HepG2 (cell line): Measurements from ENCODE around the gene SLC29A2. TPM values are rescaled to one million over a fixed set of nuclear protein-coding genes. Genes with fewer than 3 reads are reported as not detected.

Experiments
- GABPA ChIP-seq, 2 experiments: IDR thresholded peaks; 2 replicates each; pipeline ENCODE4 v1.6.1; 2011 to 2016; ENCODE audit warnings: low read depth in 2 of 2, low read length in 1 of 2, missing biosample characterization in 1 of 2, missing genetic modification characterization in 1 of 2
- HES4 ChIP-seq: sonication (generic); formaldehyde crosslinking; IDR thresholded peaks from 2 replicates; pipeline ENCODE4 v1.9.0; 2021; ENCODE audit warnings: mild to moderate bottlenecking, missing genetic modification reagents, borderline replicate concordance
- MXI1 ChIP-seq: IDR thresholded peaks from 3 replicates; pipeline ENCODE4 v1.6.1; 2012; ENCODE audit warnings: low read depth, low read length, inconsistent platforms, borderline replicate concordance
- SCMH1 ChIP-seq: sonication (generic); formaldehyde crosslinking; IDR thresholded peaks from 2 replicates; pipeline ENCODE4 v1.9.0; 2021; ENCODE audit warnings: missing genetic modification reagents, mild to moderate bottlenecking, borderline replicate concordance
- ZMYM3 ChIP-seq: sonication (generic); formaldehyde crosslinking; IDR thresholded peaks from 2 replicates; pipeline ENCODE4 v1.5.1; 2020; ENCODE audit warnings: mild to moderate bottlenecking, missing genetic modification reagents
- ZNF629 ChIP-seq: sonication (generic); formaldehyde crosslinking; conservative IDR thresholded peaks from 2 replicates; pipeline ENCODE4 v1.5.0; 2020; ENCODE audit warnings: missing genetic modification reagents
- ZSCAN20 ChIP-seq: sonication (generic); formaldehyde crosslinking; IDR thresholded peaks from 2 replicates; pipeline ENCODE4 v1.4.0; 2020; ENCODE audit warnings: missing genetic modification reagents, mild to moderate bottlenecking, borderline replicate concordance
- polyA plus RNA-seq, 8 experiments: library from polyadenylated mRNA; depleted of rRNA in 3 of 8; stranded (reverse) in 7 of 8; unstranded in 1 of 8; fragments of >200 nt; fragmentation: Illumina TruSeq in 4 of 8; extraction: Trizol in 4 of 8; gene quantifications; 2 replicates each; pipeline versions ENCODE4 v1.2.1 to v1.2.3, GENCODE V29; 2011 to 2016; ENCODE audit warnings: low read depth in 4 of 8, missing spikeins in 1 of 8, mixed read lengths in 1 of 8; ENCODE audit not compliant: insufficient read depth in 1 of 8
- total RNA-seq, 5 experiments: library from RNA; depleted of rRNA; stranded (reverse); fragments of >200 nt; fragmentation: Illumina TruSeq; extraction: Trizol; gene quantifications; 2 replicates each; pipeline ENCODE4 v1.2.3, GENCODE V29; 2016; ENCODE audit warnings: low read depth in 1 of 5
- TF ChIP-seq, protein P1 (sequence below): sonication (generic); formaldehyde crosslinking; IDR thresholded peaks from 2 replicates; pipeline ENCODE4 v1.4.0; 2020; ENCODE audit warnings: mild to moderate bottlenecking, low read depth, missing genetic modification reagents
- TF ChIP-seq, protein P2 (sequence below): sonication (generic); formaldehyde crosslinking; IDR thresholded peaks from 2 replicates; pipeline ENCODE4 v1.9.0; 2021; ENCODE audit warnings: missing genetic modification reagents, mild to moderate bottlenecking, borderline replicate concordance
- TF ChIP-seq, protein P3 (sequence below): sonication (generic); formaldehyde crosslinking; IDR thresholded peaks from 2 replicates; pipeline ENCODE4 v1.5.0; 2020; ENCODE audit warnings: mild to moderate bottlenecking, missing genetic modification reagents, borderline replicate concordance
- TF ChIP-seq, protein P4 (sequence below): sonication (generic); formaldehyde crosslinking; IDR thresholded peaks from 2 replicates; pipeline ENCODE4 v1.4.0; 2020; ENCODE audit warnings: missing genetic modification reagents, borderline replicate concordance
- TF ChIP-seq, protein P5 (sequence below): sonication (generic); formaldehyde crosslinking; IDR thresholded peaks from 2 replicates; pipeline ENCODE4 v1.8.0; 2022; ENCODE audit warnings: mild to moderate bottlenecking, missing genetic modification reagents; ENCODE audit not compliant: insufficient replicate concordance
- TF ChIP-seq, protein P6 (sequence below): sonication (generic); formaldehyde crosslinking; IDR thresholded peaks from 2 replicates; pipeline ENCODE4 v1.4.0; 2020; ENCODE audit warnings: missing genetic modification reagents
- TF ChIP-seq, protein P7 (sequence below): sonication (generic); formaldehyde crosslinking; IDR thresholded peaks from 2 replicates; pipeline ENCODE4 v1.8.1; 2023; ENCODE audit warnings: missing genetic modification reagents, mild to moderate bottlenecking, borderline replicate concordance

The SLC29A2 gene
- total and polyA plus RNA-seq, 2 of the 13 experiments (the other 11 are each of a cell fraction or from before 2014, with no cell fraction given) = 0.63 to 0.66 TPM

DNA sequence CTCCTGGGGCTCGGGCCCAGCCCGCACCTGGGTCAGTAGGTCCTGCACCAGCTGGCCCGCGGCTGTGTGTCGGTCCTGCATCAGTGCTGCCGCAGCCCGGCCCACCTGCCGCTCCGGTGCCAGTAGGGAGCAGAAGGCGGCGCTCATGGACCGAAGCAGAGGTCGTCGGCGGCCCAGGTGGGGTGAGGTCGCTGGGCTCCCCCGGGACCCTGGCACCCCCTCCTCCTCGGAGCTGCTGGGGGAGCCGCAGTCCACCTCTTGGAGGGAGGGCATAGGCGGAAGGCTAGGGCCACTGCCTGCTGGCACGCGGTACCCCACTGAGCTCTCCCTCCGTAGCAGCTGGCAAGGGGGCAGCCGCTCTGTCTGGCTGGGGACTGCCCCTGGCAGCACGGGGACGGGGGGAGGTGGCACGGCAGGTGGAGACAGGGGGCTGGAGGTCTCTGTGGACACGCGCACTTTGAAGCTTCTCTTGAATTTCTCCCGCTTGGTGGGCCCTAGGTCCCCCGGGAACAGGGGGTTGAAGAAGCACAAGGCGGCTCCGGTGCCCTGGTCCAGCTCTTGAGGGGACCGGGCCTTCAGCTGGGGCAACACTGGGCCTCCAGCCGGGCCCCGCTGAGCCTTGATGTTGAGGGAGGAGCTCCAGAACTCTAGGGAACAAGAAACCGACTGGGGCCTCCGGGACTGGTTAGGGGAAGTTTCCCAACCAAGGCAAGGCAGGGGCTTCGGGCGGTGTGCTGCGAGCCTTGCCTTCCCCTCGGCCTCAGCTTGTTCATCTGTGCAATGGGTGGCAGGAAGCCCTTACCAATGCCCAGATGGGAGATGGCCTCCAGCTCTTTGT is 36.7 kb downstream of the SLC29A2 start (continued):
- TF ChIP-seq, protein P1, sequence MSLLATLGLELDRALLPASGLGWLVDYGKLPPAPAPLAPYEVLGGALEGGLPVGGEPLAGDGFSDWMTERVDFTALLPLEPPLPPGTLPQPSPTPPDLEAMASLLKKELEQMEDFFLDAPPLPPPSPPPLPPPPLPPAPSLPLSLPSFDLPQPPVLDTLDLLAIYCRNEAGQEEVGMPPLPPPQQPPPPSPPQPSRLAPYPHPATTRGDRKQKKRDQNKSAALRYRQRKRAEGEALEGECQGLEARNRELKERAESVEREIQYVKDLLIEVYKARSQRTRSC (CRISPR knock-in tag) = no peak
- TF ChIP-seq HES4 (CRISPR knock-in tag) (no peak), MXI1 (no peak), ZSCAN20 (no peak), ZNF629 (CRISPR knock-in tag) (peak; percentile 96), GABPA (IDR thresholded peaks at IDR 0.05; ENCODE audit: low read depth, low read length) (no peak), GABPA (CRISPR knock-in tag; IDR thresholded peaks at IDR 0.05; ENCODE audit: low read depth) (no peak), ZMYM3 (peak; percentile 77), SCMH1 (no peak)
- TF ChIP-seq, protein P2, sequence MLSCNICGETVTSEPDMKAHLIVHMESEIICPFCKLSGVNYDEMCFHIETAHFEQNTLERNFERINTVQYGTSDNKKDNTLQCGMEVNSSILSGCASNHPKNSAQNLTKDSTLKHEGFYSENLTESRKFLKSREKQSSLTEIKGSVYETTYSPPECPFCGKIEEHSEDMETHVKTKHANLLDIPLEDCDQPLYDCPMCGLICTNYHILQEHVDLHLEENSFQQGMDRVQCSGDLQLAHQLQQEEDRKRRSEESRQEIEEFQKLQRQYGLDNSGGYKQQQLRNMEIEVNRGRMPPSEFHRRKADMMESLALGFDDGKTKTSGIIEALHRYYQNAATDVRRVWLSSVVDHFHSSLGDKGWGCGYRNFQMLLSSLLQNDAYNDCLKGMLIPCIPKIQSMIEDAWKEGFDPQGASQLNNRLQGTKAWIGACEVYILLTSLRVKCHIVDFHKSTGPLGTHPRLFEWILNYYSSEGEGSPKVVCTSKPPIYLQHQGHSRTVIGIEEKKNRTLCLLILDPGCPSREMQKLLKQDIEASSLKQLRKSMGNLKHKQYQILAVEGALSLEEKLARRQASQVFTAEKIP (CRISPR knock-in tag) = no peak
- TF ChIP-seq, protein P3, sequence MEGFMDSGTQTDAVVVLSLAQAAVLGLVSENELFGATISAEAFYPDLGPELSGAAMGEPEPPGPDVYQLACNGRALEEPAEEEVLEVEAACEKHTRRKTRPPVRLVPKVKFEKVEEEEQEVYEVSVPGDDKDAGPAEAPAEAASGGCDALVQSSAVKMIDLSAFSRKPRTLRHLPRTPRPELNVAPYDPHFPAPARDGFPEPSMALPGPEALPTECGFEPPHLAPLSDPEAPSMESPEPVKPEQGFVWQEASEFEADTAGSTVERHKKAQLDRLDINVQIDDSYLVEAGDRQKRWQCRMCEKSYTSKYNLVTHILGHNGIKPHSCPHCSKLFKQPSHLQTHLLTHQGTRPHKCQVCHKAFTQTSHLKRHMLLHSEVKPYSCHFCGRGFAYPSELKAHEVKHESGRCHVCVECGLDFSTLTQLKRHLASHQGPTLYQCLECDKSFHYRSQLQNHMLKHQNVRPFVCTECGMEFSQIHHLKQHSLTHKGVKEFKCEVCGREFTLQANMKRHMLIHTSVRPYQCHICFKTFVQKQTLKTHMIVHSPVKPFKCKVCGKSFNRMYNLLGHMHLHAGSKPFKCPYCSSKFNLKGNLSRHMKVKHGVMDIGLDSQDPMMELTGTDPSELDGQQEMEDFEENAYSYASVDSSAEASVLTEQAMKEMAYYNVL (CRISPR knock-in tag) = no peak
- TF ChIP-seq, protein P4, sequence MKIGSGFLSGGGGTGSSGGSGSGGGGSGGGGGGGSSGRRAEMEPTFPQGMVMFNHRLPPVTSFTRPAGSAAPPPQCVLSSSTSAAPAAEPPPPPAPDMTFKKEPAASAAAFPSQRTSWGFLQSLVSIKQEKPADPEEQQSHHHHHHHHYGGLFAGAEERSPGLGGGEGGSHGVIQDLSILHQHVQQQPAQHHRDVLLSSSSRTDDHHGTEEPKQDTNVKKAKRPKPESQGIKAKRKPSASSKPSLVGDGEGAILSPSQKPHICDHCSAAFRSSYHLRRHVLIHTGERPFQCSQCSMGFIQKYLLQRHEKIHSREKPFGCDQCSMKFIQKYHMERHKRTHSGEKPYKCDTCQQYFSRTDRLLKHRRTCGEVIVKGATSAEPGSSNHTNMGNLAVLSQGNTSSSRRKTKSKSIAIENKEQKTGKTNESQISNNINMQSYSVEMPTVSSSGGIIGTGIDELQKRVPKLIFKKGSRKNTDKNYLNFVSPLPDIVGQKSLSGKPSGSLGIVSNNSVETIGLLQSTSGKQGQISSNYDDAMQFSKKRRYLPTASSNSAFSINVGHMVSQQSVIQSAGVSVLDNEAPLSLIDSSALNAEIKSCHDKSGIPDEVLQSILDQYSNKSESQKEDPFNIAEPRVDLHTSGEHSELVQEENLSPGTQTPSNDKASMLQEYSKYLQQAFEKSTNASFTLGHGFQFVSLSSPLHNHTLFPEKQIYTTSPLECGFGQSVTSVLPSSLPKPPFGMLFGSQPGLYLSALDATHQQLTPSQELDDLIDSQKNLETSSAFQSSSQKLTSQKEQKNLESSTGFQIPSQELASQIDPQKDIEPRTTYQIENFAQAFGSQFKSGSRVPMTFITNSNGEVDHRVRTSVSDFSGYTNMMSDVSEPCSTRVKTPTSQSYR = no peak
- TF ChIP-seq, protein P5, sequence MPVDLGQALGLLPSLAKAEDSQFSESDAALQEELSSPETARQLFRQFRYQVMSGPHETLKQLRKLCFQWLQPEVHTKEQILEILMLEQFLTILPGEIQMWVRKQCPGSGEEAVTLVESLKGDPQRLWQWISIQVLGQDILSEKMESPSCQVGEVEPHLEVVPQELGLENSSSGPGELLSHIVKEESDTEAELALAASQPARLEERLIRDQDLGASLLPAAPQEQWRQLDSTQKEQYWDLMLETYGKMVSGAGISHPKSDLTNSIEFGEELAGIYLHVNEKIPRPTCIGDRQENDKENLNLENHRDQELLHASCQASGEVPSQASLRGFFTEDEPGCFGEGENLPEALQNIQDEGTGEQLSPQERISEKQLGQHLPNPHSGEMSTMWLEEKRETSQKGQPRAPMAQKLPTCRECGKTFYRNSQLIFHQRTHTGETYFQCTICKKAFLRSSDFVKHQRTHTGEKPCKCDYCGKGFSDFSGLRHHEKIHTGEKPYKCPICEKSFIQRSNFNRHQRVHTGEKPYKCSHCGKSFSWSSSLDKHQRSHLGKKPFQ (CRISPR knock-in tag) = no peak
- TF ChIP-seq, protein P6, sequence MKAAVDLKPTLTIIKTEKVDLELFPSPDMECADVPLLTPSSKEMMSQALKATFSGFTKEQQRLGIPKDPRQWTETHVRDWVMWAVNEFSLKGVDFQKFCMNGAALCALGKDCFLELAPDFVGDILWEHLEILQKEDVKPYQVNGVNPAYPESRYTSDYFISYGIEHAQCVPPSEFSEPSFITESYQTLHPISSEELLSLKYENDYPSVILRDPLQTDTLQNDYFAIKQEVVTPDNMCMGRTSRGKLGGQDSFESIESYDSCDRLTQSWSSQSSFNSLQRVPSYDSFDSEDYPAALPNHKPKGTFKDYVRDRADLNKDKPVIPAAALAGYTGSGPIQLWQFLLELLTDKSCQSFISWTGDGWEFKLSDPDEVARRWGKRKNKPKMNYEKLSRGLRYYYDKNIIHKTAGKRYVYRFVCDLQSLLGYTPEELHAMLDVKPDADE = no peak
- TF ChIP-seq, protein P7, sequence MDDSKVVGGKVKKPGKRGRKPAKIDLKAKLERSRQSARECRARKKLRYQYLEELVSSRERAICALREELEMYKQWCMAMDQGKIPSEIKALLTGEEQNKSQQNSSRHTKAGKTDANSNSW = no peak
